A673 (cell line): ENCODE data around the gene MVK. TPM values are rescaled to one million over a fixed set of nuclear protein-coding genes. Genes with fewer than 3 reads are reported as not detected.

Experiments
- BruUV-seq: library from RNA; stranded (reverse); fragments of 400-500 nt; replicated peaks from 2 replicates; lab custom pipeline; 2021; lab: Mats Ljungman, UMichigan
- CTCF ChIA-PET: fragments of 300-600 bp; sonication (Branson Sonifier 250); formaldehyde crosslinking; loops from one replicate; lab custom pipeline; 2022; ENCODE audit warnings: antibody characterized with exemption; lab: Charles Lee
- POLR2A ChIA-PET: fragments of 300-600 bp; sonication (Branson Sonifier 250); formaldehyde crosslinking; loops from one replicate; lab custom pipeline; 2022; ENCODE audit warnings: antibody characterized with exemption; ENCODE audit not compliant: low non-redundant PET; lab: Charles Lee
- DNase-seq: peaks from one replicate; pipeline ENCODE4 v3.0.0-alpha.2; 2015; ENCODE audit warnings: low spot score
- H3K27ac ChIP-seq: fragments of 200-600 bp; sonication (generic); 2 replicates; pipeline ENCODE4 v1.5.1; 2016; ENCODE audit warnings: mixed run types, low read depth, mild to moderate bottlenecking, mixed read lengths, antibody characterized with exemption, low read length; ENCODE audit not compliant: poor library complexity, severe bottlenecking
- H3K27me3 ChIP-seq: fragments of 200-600 bp; sonication (generic); replicated peaks from 2 replicates; pipeline ENCODE4 v1.6.1; 2017; ENCODE audit warnings: mixed run types, low read depth, mild to moderate bottlenecking, mixed read lengths, antibody characterized with exemption, low read length; ENCODE audit not compliant: insufficient read depth, poor library complexity
- H3K36me3 ChIP-seq: fragments of 200-600 bp; sonication (generic); 2 replicates; pipeline ENCODE4 v1.6.1; 2016; ENCODE audit warnings: mixed run types, mild to moderate bottlenecking, mixed read lengths, antibody characterized with exemption, low read length; ENCODE audit not compliant: insufficient read depth, poor library complexity, severe bottlenecking
- H3K4me1 ChIP-seq: fragments of 200-600 bp; sonication (generic); 2 replicates; pipeline ENCODE4 v1.6.1; 2017; ENCODE audit warnings: mixed run types, mild to moderate bottlenecking, mixed read lengths, antibody characterized with exemption, low read length; ENCODE audit not compliant: insufficient read depth, poor library complexity, severe bottlenecking
- H3K4me3 ChIP-seq: fragments of 200-600 bp; sonication (generic); 2 replicates; pipeline ENCODE4 v1.5.1; 2016; ENCODE audit warnings: low read depth, mixed run types, mild to moderate bottlenecking, mixed read lengths, low read length; ENCODE audit not compliant: poor library complexity, severe bottlenecking
- H3K9me3 ChIP-seq: fragments of 200-600 bp; sonication (generic); 2 replicates; pipeline ENCODE4 v1.6.1; 2016; ENCODE audit warnings: mixed run types, low read depth, mild to moderate bottlenecking, mixed read lengths, antibody characterized with exemption, low read length; ENCODE audit not compliant: poor library complexity, severe bottlenecking
- CTCF ChIP-seq: fragments of 300-800, 200-600 bp; sonication (generic); conservative IDR thresholded peaks from 2 replicates; pipeline ENCODE4 v1.5.1; 2017; ENCODE audit warnings: low read depth, mild to moderate bottlenecking, antibody characterized with exemption, low read length, moderate library complexity, mixed read lengths
- EZH2 ChIP-seq: fragments of 200-600 bp; sonication (generic); IDR thresholded peaks from 2 replicates; pipeline ENCODE4 v1.6.1; 2017; ENCODE audit warnings: borderline replicate concordance, low read depth, mild to moderate bottlenecking, mixed read lengths, antibody characterized with exemption, low read length; ENCODE audit not compliant: poor library complexity, severe bottlenecking
- intact Hi-C: fragments of 100-400 bp; cut with micrococcal nuclease; formaldehyde crosslinking; loops from one replicate; pipeline ENCODE4 v1.10.0; 2022; ENCODE audit not compliant: unreplicated experiment
- total RNA-seq: library from RNA; stranded (reverse); gene quantifications from 2 replicates; pipeline ENCODE4 v1.2.3, GENCODE V29; 2021

MVK gene
- total RNA-seq, 1 experiment from 2014 or later, result 56.0 TPM

- no peak for TF ChIP-seq CTCF
- TF ChIP-seq EZH2, result no peak
- ChIA-PET POLR2A (interaction anchor here (0.6 kb wide), 1 partner anchor 290 kb away, joined by 8 read pairs; no protein-coding TSS in a partner anchor), CTCF (no interaction called here)
- Histone ChIP-seq H3K9me3 (no peaks in the 10 kb centered on the region), H3K27ac (no peak overlapping the region), H3K4me3 (no peak overlapping the region), H3K27me3 (peaks cover 4% of the 10 kb centered on the region), H3K4me1 (no peaks in the 10 kb centered on the region), H3K36me3 (no peaks in the 10 kb centered on the region)
- no TSS peak for BruUV-seq
- intact Hi-C loops, result no loop called here
- no peak for DNase-seq
These were observed 57.2 kb downstream of the MVK start for GRCh38 chr12:109630815-109631214.

GRCh38 chr12:109631302-109631701 is 57.7 kb downstream of the MVK start:
- BruUV-seq, result no TSS peak
- CTCF ChIA-PET, result no interaction called here
- TF ChIP-seq CTCF, result no peak
- TF ChIP-seq EZH2, result no peak
- no peaks in the 10 kb centered on the region for H3K4me1 ChIP-seq
- peaks cover 4% of the 10 kb centered on the region for H3K27me3 ChIP-seq
- POLR2A ChIA-PET, result no interaction called here
- no peak overlapping the region for H3K27ac ChIP-seq
- H3K36me3 ChIP-seq, result no peaks in the 10 kb centered on the region
- no peaks in the 10 kb centered on the region for H3K9me3 ChIP-seq
- no peak overlapping the region for H3K4me3 ChIP-seq
- intact Hi-C loops, result no loop called here
- DNase-seq, result no peak

- no peak overlapping the region for H3K4me3 ChIP-seq
- TF ChIP-seq EZH2, result no peak
- TF ChIP-seq CTCF, result no peak
- no peaks in the 10 kb centered on the region for H3K36me3 ChIP-seq
- no TSS peak for BruUV-seq
- ChIA-PET POLR2A (no interaction called here), CTCF (no interaction called here)
- no peak overlapping the region for H3K27ac ChIP-seq
- peaks cover 4% of the 10 kb centered on the region for H3K27me3 ChIP-seq
- DNase-seq, result no peak
- H3K9me3 ChIP-seq, result no peaks in the 10 kb centered on the region
- no peaks in the 10 kb centered on the region for H3K4me1 ChIP-seq
- intact Hi-C loops, result no loop called here
These were observed 58.2 kb downstream of the MVK start for GRCh38 chr12:109631751-109632150.
